T-helper 2 cell treated with Interferon-gamma antibody and Interleukin-4, amounts not matched to agents 100 ng/mL and 5 ng/mL, for 36 hours (primary cell): ENCODE results near the gene CUEDC2. TPM values are rescaled to one million over a fixed set of nuclear protein-coding genes. Genes with fewer than 3 reads are reported as not detected.

ENCODE experiments used
- intact Hi-C: fragments of 100-400 bp; cut with micrococcal nuclease; formaldehyde crosslinking; loops from one replicate; pipeline ENCODE4 v1.15.1; 2023
- total RNA-seq: library from RNA; stranded (reverse); gene quantifications from 2 replicates; pipeline ENCODE4 v1.2.3, GENCODE V29; 2022

CUEDC2 gene
- total RNA-seq, 1 donor from 2014 or later, result 61.8 TPM

DNA sequence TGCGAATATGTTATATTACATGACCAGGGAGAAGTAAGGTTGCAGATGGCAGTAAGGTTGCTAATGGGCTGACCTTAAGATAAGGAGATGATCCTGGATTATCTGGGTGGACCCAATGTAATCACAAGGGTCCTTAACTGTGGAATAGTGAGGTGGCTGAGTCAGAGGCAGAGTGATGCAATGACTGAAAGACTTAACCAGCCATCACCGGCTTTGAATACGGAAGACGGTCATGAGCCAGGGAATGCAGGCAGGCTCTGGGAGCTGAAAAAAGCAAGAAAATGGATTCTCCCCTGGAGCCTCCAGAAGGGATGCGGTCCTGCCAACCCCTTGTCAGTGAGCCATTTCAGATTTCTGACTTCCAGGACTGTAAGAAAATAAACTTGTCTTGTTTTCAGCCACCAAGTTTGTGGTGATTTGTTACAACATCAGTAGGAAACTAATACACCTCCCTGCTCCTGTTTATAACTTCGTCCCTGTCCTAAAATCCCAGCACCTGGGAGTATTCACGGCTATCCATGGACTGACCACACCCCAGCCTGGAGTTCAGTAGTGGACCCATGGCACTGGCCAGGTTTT lies 23.6 kb upstream of the CUEDC2 start:
- intact Hi-C loops, result loop anchor here (10.0 kb wide), 1 partner anchor 189 kb away; the partner anchor contains the start of gene TRIM8

DNA sequence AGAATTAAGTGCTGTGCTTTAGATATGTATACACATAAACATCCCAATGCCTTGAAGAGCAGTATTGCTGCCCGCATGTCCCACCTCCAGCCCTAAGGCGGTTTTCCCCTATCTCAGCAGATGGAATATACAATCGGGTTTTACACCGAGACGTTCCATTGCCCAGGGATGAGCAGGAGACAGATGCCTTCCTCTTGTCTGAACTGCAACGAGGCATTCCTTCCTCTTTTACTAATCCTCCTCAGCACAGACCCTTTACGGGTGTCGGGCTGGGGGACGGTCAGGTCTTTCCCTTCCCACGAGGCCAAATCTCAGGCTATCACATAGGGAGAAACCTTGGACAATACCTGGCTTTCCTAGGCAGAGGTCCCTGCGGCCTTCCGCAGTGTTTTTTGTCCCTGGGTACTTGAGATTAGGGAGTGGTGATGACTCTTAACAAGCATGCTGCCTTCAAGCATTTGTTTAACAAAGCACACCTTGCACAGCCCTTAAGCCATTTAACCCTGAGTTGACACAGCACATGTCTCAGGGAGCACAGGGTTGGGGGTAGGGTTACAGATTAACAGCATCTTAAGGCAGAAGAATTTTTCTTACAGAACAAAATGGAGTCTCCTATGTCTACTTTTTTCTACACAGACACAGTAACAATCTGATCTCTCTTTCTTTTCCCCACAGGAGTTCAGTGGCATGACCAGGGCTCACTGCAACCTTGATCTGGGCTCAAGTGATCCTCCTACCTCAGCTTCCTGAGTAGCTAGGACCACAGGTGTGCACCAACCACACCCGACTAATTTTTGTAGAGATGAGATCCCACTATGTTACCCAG lies 22.5 kb upstream of the CUEDC2 start:
- intact Hi-C loops, result loop anchor here (10.0 kb wide), 1 partner anchor 190 kb away; the partner anchor contains the start of gene TRIM8

DNA sequence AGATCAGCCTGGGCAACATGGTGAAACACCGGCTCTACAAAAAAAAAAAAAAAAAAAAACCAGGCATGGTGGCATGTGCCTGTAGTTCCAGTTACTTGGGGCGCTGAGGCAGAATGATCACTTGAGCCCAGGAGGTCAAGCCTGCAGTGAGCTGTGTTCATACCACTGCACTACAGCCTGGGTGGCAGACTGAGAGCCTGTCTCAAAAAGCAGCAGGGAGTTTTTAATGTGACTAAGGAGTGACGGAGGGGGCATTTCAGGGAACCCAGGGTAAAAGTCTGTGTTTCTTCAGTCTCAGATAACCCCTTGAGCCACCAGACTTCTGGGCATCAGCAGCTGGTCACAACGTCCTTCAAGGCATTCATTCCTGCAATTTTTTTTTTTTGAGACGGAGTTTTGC lies 21.1 kb upstream of the CUEDC2 start:
- intact Hi-C loops, result loop anchor here (10.0 kb wide), 1 partner anchor 191 kb away; the partner anchor contains the start of gene TRIM8

DNA sequence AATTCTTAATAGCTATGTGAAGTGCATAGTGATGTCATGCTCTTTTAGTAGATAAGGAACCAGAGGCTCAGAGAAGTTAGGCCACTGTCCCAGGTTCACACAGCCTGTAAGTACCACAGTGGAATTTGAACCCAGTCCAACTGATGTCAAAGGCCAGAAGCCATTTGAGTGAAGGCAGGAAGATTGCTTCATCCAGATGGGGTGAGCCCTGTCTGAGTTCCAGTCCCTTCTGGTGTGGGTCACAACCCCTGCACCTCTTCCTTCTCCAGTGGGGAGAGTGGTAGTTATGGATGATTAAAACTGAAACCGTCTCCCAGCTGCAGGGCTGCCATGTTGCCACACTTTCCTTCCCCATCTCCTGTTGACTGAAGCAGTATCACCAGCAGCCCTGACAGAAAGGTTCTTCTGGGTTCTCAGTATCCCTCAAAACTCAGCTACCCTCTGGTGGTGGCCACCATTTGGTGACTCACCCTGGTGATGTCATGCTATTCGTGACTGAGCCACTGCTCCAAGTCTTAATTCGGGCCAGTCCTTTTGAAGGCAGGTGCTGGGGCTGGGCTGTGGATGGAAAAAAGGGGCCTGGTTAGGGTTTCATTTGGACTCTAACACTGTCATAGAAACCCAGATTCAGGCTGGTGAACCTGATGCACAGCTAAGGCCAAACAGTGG lies 20.4 kb upstream of the CUEDC2 start:
- intact Hi-C loops, result loop anchor here (10.0 kb wide), 1 partner anchor 192 kb away; the partner anchor contains the start of gene TRIM8

DNA sequence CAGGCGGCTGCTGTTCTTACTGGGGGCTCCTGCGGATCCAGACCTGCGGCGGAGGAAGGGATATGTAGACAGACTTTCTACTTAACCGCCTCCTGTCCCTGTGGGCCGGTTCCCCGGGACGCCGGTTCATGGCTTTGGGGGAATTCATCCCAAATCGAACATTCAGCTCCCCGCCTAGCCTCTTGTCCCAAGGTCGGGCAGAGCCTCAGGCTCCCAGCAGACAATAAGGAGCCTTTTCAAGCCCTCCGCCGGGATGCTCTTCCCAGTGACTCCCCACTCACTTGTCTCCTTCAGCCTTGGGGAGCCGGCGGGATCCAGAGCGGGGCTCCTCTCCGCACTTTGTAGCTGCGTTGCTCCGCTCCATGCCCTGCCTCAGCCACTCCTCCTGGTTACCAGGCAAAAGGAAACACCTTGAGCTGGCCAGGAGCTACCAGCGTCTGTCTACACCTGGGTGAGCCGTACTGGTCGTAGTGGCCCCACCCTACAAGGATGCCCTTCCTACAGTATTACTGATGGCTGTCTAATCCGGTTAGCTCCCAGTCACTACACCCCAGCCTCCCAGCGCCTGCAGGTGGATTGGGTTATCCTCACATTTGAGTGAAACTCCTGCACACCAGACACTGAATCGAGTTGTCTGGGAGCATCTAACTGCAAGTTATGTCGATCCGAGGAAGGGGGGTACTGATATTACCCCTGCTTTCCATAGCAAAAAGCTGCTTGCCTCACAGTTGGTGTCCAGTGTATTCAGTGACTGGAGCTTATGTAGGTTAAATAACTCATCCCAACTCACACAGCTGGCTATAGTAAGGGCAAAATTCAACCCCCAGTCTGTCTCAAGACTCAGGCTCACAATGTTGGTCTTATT lies 19.0 kb upstream of the CUEDC2 start, which contains the start of gene C10orf95:
C10orf95 (minus strand) TSS at position 439 of the 865 bp plus-strand sequence. CDS start 450 bp downstream, outside the sequence.
- intact Hi-C loops, result loop anchor here (10.0 kb wide), 1 partner anchor 193 kb away; the partner anchor contains the start of gene TRIM8

DNA sequence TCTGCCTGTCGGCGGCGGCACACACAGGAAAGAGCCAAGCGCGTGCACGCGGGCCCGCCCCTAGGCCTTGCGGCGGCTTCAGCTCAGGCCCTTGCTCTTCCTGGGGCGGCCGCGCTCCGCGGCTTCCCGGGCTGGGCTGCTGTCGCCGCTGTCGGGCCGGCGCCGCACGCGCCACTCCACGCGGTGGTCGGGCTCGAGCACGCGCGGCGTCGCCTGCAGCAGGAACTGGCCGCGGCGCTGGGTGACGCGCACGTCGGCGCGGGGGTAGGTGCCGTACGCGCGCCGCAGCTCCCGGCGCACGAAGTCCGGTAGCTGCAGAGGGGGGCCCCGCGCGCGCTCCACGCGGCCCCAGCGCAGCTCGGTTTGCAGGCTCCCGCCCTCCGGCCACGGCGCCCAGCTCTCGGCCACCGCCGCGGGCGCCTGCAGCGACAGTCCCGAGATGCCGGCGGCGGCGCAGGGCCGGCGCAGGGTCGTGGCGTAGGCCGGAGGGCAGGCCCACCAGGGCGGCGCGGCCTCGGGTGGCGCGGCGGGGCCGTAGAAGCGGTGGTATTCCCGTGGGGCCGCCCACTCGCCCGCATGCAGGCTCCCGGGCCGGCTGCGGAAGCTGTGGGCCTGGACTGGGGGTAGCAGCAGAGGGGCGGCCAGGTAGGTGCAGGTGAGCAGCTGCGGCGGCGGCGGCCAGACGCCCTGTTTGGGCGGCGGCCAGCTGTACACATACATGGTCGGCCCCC lies 18.2 kb upstream of the CUEDC2 start:
- intact Hi-C loops, result loop anchor here (1.0 to 10.0 kb wide), 6 partner anchors 11 to 194 kb away; partner anchors contain the start of genes ACTR1A, CUEDC2 and TRIM8

DNA sequence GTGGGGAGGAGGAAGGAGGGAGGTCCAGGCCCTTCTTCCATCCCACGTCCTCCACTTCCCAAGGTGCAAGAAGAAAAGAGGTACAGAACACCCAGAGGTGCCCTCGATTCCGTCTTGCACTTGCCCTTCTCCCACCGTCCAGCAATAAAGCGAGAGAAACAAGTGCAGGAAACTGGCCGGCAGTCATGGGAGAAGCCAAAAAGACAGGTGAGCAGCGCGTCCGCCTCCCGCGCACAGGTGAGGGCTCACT lies 17.7 kb upstream of the CUEDC2 start:
- intact Hi-C loops, result loop anchor here (1.0 to 10.0 kb wide), 6 partner anchors 11 to 195 kb away; partner anchors contain the start of genes ACTR1A, CUEDC2 and TRIM8

DNA sequence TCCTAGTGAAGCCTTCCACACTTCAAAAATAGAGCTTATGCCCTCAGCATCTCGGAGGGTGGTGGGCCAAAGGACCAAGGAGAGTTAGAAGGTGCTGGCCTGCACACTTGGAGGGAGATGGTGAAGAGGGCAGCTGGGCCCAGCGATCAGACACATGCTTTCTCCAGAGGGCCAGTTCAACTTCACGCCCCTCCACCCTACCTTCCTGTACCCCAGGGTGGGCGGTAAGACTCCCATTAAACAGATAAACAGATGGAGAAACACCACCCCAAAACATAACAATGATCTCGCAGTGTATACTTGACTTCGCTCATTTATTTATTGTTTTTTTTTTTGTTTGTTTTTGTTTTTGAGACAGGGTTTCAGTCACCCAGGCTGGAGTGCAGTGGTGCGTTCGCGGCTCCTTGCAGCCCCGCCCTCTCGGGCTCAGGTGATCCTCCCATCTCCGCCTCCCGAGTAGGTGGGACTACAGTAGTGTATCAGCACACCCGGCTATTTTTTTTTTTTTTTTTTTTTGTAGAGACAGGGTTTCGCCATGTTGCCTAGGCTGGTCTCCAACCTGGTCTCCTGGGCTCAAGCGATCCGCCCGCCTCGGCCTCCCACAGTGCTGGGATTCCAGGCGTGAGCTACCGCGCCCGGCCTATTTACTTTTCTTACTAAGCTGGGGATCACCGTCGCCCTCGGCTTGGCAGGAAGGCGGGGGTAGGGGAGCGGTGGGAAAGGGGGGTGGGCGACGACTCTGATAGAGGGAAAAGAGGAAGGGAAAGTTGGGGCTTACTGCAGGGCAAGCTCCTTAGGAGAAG lies 17.1 kb upstream of the CUEDC2 start:
- intact Hi-C loops, result loop anchor here (1.0 to 10.0 kb wide), 7 partner anchors 12 to 297 kb away; partner anchors contain the start of genes ACTR1A, CUEDC2, NOLC1 and TRIM8

DNA sequence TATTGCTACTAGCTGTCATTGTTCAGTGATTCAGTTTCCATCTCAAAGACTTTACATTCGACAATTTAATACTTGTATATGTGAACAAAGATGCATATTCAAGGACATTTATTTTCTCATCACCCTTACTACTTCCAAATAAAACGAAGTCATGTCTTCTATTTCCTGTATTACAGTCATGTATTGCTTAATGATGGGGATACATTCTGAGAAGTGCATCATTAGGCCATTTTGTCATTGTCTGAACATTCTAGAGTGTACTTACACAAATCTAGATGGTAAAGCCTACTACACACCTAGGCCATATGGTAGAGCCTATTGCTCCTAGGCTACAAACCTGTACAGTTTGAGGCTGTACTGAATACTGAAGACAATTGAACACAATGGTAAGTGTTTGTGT lies 12.5 kb upstream of the CUEDC2 start:
- intact Hi-C loops, result no loop called here

DNA sequence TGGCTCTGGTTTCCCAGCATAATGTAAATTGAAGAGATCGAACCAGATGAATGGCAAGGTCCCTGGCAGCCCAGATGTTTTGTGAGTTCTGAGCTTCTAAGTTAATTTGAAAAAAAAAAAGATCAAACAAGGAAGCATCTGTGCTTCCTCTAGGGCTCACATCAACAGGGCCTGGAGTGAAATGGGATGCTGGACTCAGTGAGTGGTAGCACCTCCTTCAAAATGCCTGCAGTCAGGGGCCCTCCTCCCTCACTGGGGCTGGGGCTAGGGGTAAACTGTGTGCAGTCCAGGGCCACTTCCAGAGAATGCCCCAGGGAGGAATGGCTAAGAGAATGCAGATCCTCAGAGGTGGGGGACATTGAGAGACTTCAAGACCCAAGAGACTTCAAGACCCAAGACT lies 6.0 kb upstream of the CUEDC2 start:
- intact Hi-C loops, result no loop called here

DNA sequence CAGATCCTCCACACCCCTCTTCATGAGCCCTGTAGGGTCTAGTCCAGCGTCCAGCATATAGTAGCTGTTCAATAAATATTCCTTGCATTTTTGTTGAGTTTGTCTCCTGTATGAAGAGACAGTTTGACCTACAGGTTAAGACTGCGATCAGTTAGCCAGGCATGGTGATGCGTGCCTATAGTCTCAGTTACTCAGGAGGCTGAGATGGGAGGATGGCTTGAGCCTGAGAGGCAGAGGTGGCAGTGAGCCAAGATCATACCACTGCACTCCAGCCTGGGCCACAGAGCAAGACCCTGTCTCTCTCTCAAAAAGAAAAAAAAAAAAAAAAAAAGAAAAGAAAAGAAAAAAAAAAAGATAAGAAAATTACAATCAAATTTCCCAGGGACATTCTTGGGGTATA lies 5.1 kb upstream of the CUEDC2 start:
- intact Hi-C loops, result no loop called here

DNA sequence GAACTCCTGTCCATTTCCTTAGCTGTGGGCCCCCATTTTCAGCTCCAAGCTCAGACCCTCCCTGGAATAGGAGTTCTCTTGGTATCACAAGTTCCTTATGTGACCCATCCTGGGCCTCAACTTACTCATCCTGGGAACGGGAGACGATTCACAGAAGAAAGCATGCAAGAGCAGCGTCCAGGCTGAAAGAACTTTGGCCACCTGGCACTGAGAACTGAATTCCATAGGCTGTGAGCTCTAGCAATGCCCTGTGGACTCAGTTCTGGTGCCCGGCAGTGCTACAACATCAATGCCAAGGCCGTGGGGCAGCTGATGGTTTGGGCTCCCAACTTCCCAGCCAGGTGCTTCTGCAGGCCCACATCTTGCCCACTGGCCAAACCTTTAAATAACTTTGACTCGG lies 3.9 kb upstream of the CUEDC2 start:
- intact Hi-C loops, result no loop called here

DNA sequence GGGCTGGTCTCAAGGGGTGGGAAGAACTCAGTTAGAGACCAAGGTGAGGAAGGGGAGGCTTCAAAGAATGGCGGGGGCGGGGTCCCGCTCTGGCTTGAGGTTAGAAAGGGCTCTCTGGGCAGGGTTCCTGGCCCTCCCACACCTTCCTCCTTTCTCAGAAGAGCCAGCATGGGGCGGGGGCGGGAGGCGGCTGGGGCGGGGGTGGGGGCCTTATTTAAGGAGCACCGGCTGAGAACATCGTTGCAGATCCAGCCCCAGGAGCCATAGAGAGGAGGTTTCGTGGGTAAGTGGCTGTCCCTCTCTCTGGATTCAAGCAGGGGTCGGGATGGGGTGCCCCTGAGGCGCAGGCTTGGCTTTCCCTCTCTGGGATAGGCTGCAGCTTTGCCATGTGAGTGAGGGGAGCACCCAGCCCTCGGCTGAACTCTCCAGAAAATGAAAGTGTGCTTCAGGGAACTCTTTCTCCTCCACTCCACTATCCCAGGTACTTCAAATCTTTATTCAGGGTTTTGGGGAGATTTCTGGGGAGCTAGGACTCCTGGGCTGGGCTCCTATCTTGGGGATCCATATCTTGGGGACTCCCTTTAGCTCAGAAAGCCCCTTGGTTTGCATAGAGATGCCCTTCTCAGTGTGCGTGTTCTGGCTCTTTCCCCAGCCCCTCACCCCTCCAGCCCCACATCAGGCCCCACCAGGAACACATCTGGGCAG lies 3.3 kb upstream of the CUEDC2 start:
- intact Hi-C loops, result no loop called here

DNA sequence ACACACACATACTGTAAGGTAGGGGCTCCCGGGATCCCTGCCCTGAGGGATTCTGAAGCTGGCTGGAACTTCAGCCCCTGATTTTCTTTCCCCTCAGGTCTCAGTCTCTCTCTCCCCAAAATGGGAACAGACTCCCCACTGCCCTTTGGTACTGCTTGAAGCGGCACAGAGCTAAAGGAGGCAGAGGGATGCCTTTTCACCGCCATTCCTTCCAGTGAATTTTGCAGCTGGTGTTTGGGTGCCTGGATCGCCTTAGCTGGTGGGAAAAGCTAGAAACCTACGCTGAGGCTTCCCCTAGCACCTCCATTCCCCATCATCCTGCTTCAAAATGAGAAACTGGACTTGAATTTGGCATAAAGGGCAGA lies 2.7 kb upstream of the CUEDC2 start:
- intact Hi-C loops, result no loop called here

DNA sequence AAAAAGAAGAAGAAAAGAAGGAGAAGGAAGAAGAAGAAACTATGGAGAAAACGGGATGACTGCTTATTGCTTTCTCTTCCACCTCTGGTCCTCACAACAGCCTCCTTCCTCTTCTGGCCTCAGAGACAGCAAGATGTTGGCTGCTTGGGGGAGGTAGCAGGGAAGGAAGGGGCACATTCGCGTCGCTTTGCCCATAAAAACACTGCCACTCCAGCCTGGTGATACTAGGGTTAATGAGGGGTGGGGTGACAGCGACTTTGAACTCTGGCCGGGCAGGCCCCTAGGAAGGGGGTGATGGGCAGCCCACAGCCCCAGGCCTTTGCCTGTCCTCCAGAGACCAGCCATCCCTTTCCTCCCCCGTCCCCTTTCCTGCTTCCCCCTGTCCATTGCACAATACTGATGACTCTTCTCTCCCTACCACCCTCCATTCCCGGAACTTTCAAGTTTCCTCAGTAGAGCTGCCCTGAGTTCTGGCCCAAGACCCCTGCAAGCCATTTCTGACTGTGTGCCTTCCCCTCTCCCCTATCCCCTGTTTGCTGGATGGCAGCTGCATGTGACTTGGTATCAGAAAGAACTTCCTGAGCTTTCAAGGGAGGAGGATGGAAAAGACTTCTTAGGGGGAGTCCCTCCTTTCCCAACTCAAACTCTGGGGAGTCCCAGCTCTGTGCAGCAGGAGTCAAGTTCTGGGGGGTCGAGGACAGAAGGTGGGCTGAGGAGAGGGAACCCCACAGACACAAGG lies 2.2 kb upstream of the CUEDC2 start:
- intact Hi-C loops, result no loop called here

DNA sequence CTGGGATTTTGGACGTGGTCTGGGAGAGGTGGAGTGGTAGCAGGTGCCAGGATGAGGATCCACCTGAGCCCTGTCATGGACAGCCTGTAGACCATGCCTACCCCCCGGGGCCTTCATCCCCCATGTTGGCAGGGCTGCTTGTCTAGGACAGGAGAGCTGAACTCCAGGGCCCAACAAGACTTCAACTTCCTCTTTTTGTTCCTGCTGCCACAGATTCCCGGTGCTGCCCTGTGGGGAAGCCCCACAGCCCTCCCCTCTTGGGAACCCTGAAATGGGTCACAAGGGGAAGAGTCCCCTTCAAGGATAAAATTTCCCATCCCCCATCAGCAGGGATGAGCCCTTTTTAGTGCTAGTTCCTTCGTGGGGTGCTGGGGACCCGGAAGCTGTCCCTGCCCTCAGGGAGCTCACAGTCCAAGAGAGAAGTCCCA lies 1.3 kb upstream of the CUEDC2 start:
- intact Hi-C loops, result loop anchor here (2.0 kb wide), 1 partner anchor 45 kb away; no protein-coding TSS in a partner anchor

DNA sequence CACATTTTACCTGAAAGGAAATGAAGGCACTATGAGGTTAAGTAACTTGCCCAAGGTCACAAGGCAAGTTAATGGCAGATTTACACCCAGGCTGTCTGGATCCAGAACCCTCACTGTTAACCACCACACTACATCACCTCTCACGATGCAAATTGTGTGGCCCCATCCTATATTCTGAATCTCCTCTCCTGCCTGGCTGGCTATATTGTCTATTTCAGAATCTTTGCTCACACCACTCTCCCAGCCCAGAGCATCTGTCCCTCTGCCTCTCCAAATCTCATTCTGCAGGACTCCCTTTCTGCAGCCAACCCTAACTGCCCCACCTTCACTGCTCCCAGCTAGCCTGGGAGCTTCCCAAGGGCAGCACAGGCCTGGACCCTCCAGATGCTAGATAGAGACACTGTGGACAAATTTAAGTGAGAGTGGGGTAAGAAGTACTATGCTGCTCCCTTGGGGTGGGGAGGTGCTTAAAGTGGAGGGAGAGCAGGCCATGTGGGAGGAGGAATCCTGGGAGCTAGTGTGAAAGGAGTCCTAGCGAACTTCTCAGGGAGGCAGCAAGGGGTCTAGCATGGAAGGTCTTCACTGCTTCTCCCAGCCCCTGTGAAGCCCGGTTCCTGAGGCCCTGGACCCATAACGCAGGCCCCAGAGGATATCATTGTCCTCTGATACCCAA lies 786 bp downstream of the CUEDC2 start:
- intact Hi-C loops, result loop anchor here (1.0 to 2.0 kb wide), 7 partner anchors 10 to 279 kb away; partner anchors contain the start of genes ACTR1A and NOLC1
